B cell (primary cell): Measurements from ENCODE around the gene EPB41L4A. TPM values are rescaled to one million over a fixed set of nuclear protein-coding genes. Genes with fewer than 3 reads are reported as not detected.

Experiments used
- ATAC-seq: fragments of 200-7000 bp; cut with Tn5 transposase; one replicate; pipeline ENCODE4 v1.10.0; 2021; ENCODE audit warnings: low read depth, mild to moderate bottlenecking, moderate number of reproducible peaks, moderate library complexity
- CTCF ChIA-PET: fragments of 350-600 bp; sonication (Branson Sonifier 250); formaldehyde crosslinking; loops from one replicate; lab custom pipeline; 2021; ENCODE audit warnings: antibody characterized with exemption, inconsistent platforms; lab: Charles Lee
- POLR2A ChIA-PET: fragments of 350-600 bp; sonication (Branson Sonifier 250); formaldehyde crosslinking; loops from one replicate; lab custom pipeline; 2021; ENCODE audit warnings: antibody characterized with exemption; lab: Charles Lee
- DNase-seq: peaks from one replicate; pipeline ENCODE4 v3.0.0; 2013
- H2AFZ ChIP-seq: 2 replicates; pipeline ENCODE4 v1.6.1; 2012; ENCODE audit warnings: mild to moderate bottlenecking, low read depth, low read length; ENCODE audit not compliant: insufficient read depth, poor library complexity, severe bottlenecking
- H3K27ac ChIP-seq, 2 donors: 1 replicate in 1 of 2; 2 replicates in 1 of 2; pipeline ENCODE4 v1.5.1; 2012 to 2013; ENCODE audit warnings: low read length in 2 of 2, mild to moderate bottlenecking in 2 of 2, moderate library complexity in 1 of 2
- H3K27me3 ChIP-seq, 4 experiments: fragments of 200-600 bp in 1 of 4; sonication (generic) in 1 of 4; replicated peaks in 1 of 4; 1 replicate in 2 of 4; 2 replicates in 2 of 4; pipeline versions ENCODE4 v1.6.1 to v1.7.0; 2013 to 2016; ENCODE audit warnings: low read length in 3 of 4, mild to moderate bottlenecking in 2 of 4, mixed read lengths in 1 of 4, moderate library complexity in 1 of 4; ENCODE audit not compliant: insufficient read depth in 4 of 4, control insufficient read depth in 3 of 4; ENCODE audit errors: control extremely low read depth in 1 of 4
- H3K36me3 ChIP-seq, 2 experiments: replicated peaks in 1 of 2; 1 replicate in 1 of 2; 2 replicates in 1 of 2; pipeline versions ENCODE4 v1.6.1 to v1.7.1; 2013; ENCODE audit warnings: low read length in 1 of 2; ENCODE audit not compliant: insufficient read depth in 2 of 2, control insufficient read depth in 1 of 2; ENCODE audit errors: control extremely low read depth in 1 of 2, extremely low read depth in 1 of 2
- H3K4me1 ChIP-seq, 2 donors: fragments of 200-600 bp in 1 of 2; sonication (generic) in 1 of 2; 1 replicate in 1 of 2; 2 replicates in 1 of 2; pipeline versions ENCODE4 v1.5.1 to v1.6.1; 2013 to 2017; ENCODE audit warnings: low read length in 2 of 2; ENCODE audit not compliant: control insufficient read depth in 2 of 2, insufficient read depth in 2 of 2
- H3K4me2 ChIP-seq: replicated peaks from 2 replicates; pipeline ENCODE3; 2012; ENCODE audit warnings: mild to moderate bottlenecking, low read depth, low read length; ENCODE audit not compliant: poor library complexity, severe bottlenecking
- H3K4me3 ChIP-seq, 5 experiments: fragments of 200-600 bp in 1 of 5; sonication (generic) in 1 of 5; 1 replicate in 3 of 5; 2 replicates in 2 of 5; pipeline versions ENCODE4 v1.5.1 to v1.7.0; 2011 to 2016; ENCODE audit warnings: low read length in 4 of 5, mild to moderate bottlenecking in 4 of 5, low read depth in 2 of 5, control low read depth in 1 of 5, moderate library complexity in 1 of 5; ENCODE audit not compliant: insufficient read depth in 1 of 5; ENCODE audit errors: control extremely low read depth in 1 of 5, extremely low read depth in 1 of 5
- H3K79me2 ChIP-seq: fragments of 200-600 bp; sonication (generic); one replicate; pipeline ENCODE4 v1.6.0; 2016; ENCODE audit warnings: low read length; ENCODE audit not compliant: control insufficient read depth, insufficient read depth
- H3K9ac ChIP-seq: fragments of 200-600 bp; sonication (generic); 2 replicates; pipeline ENCODE4 v1.6.1; 2017; ENCODE audit warnings: mild to moderate bottlenecking, low read length, moderate library complexity
- H3K9me3 ChIP-seq, 3 donors: one replicate each; pipeline versions ENCODE4 v1.6.1 to v1.7.1; 2013; ENCODE audit warnings: low read length in 2 of 3; ENCODE audit not compliant: control insufficient read depth in 2 of 3, insufficient read depth in 1 of 3; ENCODE audit errors: control extremely low read depth in 1 of 3
- H4K20me1 ChIP-seq: 2 replicates; pipeline ENCODE4 v1.6.0; 2012; ENCODE audit warnings: mild to moderate bottlenecking, low read length; ENCODE audit not compliant: insufficient read depth, control insufficient read depth, poor library complexity, severe bottlenecking
- H3K27ac Mint-ChIP-seq: one replicate; pipeline ENCODE4 v1.8.0; 2021; ENCODE audit warnings: mixed read lengths
- H3K27me3 Mint-ChIP-seq: one replicate; pipeline ENCODE4 v1.8.0; 2021; ENCODE audit warnings: mixed read lengths
- H3K4me1 Mint-ChIP-seq: one replicate; pipeline ENCODE4 v1.8.0; 2021; ENCODE audit warnings: mixed read lengths
- H3K4me3 Mint-ChIP-seq: one replicate; pipeline ENCODE4 v1.8.0; 2021; ENCODE audit warnings: mixed read lengths
- H3K9me3 Mint-ChIP-seq: one replicate; pipeline ENCODE4 v1.8.0; 2022; ENCODE audit warnings: mixed read lengths; ENCODE audit not compliant: insufficient read depth
- EZH2 ChIP-seq: IDR thresholded peaks from 2 replicates; pipeline ENCODE4 v1.6.1; 2012; ENCODE audit warnings: borderline replicate concordance, low read depth, mild to moderate bottlenecking, moderate library complexity, low read length; ENCODE audit not compliant: insufficient read depth, poor library complexity, severe bottlenecking
- WGBS: methylation state at CpG from one replicate; pipeline ENCODE4 v1.1.5; 2013; ENCODE audit warnings: missing lambda C conversion rate; ENCODE audit not compliant: insufficient coverage; 5-methylcytosine and 5-hydroxymethylcytosine counted together
- intact Hi-C: fragments of 100-400 bp; cut with micrococcal nuclease; formaldehyde crosslinking; loops from one replicate; pipeline ENCODE4 v1.10.0; 2022
- polyA plus RNA-seq: library from polyadenylated mRNA; depleted of rRNA; stranded (reverse); fragments of >200 nt; gene quantifications from 2 replicates; pipeline ENCODE4 v1.2.3, GENCODE V29; 2012
- total RNA-seq, 2 donors: library from RNA; stranded (reverse); fragments of 120-200 nt in 1 of 2; gene quantifications; 1 replicate in 1 of 2; 2 replicates in 1 of 2; pipeline versions ENCODE4 v1.2.3 to v1.2.4, GENCODE V29; 2013 to 2022
- TF ChIP-seq, protein P1 (sequence below): fragments of 200-600 bp; IDR thresholded peaks from one replicate; pipeline ENCODE4 v1.8.0; 2022; ENCODE audit warnings: antibody characterized with exemption, mild to moderate bottlenecking

Gene EPB41L4A
- total and polyA plus RNA-seq, 2 donors (not counting 1 experiment from before 2014, with no cell fraction given), result 1.8 to 12.9 TPM

DNA sequence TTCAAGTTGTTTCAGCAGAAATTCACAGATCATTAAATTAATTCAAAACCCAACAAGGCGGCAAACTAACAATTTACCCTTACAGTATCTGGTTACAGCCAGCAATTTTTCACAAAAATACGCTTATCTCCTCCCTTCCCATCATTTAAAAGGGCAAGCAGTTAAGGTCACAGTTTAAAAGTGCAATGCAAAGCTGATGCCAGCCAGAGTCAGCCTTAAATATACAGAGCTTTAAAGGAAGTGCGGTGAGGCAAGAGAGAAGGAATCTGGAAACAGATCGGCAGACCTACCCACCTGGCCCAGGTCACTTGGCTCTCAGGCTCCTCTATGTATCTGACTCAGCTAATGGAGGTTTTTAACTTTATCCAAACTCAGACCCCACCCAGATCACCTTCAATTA is 31.0 kb downstream of the EPB41L4A start:
- H3K36me3 ChIP-seq, result no peaks in the 10 kb centered on the region
- 80% methylated on average over 1 of the region's 4 CpGs for WGBS
- no peak overlapping the region for H3K4me3 ChIP-seq
- intact Hi-C loops, result no loop called here
- CTCF ChIA-PET, result no interaction called here
- no peak for TF ChIP-seq EZH2
- TF ChIP-seq, protein P1, sequence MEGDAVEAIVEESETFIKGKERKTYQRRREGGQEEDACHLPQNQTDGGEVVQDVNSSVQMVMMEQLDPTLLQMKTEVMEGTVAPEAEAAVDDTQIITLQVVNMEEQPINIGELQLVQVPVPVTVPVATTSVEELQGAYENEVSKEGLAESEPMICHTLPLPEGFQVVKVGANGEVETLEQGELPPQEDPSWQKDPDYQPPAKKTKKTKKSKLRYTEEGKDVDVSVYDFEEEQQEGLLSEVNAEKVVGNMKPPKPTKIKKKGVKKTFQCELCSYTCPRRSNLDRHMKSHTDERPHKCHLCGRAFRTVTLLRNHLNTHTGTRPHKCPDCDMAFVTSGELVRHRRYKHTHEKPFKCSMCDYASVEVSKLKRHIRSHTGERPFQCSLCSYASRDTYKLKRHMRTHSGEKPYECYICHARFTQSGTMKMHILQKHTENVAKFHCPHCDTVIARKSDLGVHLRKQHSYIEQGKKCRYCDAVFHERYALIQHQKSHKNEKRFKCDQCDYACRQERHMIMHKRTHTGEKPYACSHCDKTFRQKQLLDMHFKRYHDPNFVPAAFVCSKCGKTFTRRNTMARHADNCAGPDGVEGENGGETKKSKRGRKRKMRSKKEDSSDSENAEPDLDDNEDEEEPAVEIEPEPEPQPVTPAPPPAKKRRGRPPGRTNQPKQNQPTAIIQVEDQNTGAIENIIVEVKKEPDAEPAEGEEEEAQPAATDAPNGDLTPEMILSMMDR, result no peak
- Mint-ChIP-seq H3K27me3 (peaks cover 11% of the 10 kb centered on the region), H3K27ac (no peak overlapping the region), H3K9me3 (no peaks in the 10 kb centered on the region), H3K4me1 (peaks cover 2% of the 10 kb centered on the region), H3K4me3 (no peak overlapping the region)
- POLR2A ChIA-PET, result interaction anchor here (0.6 kb wide), 1 partner anchor 49 kb away, joined by 3 read pairs; no protein-coding TSS in a partner anchor
- H3K27ac ChIP-seq, result no peak overlapping the region
- no peaks in the 10 kb centered on the region for H3K79me2 ChIP-seq
- H3K27me3 ChIP-seq, result peaks cover 0 to 2% (median 0%) of the 10 kb centered on the region in 4 experiments
- H3K9me3 ChIP-seq, result no peaks in the 10 kb centered on the region
- no peaks in the 10 kb centered on the region for H4K20me1 ChIP-seq
- ATAC-seq (no peak), DNase-seq (no peak)
- H2AFZ ChIP-seq, result no peak overlapping the region
- H3K4me2 ChIP-seq, result no peak overlapping the region
- no peak overlapping the region for H3K9ac ChIP-seq
- H3K4me1 ChIP-seq, result no peaks in the 10 kb centered on the region

DNA sequence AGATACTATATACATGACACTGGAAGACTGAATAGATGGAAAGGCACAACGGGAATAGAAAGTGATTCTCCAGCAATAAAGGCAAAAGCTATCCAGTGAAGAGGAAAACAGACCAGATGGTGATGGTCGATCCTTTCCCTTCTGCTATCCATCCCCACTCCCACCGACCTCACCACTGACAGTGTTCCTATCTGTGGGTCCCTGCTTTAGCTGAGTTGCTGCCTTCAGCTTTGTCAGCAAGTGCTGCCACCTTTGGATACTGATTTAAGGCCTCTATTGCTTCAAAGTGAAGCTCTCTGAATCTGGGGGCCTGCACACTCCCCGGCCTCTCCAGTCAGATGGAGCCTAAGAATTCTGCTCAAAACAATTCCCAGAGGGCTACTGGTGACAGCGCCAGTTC is 32.3 kb downstream of the EPB41L4A start:
- H2AFZ ChIP-seq, result no peak overlapping the region
- Mint-ChIP-seq H3K4me1 (peaks cover 2% of the 10 kb centered on the region), H3K27ac (no peak overlapping the region), H3K9me3 (no peaks in the 10 kb centered on the region), H3K27me3 (peaks cover 5% of the 10 kb centered on the region), H3K4me3 (no peak overlapping the region)
- ATAC-seq (no peak), DNase-seq (no peak)
- H3K79me2 ChIP-seq, result no peaks in the 10 kb centered on the region
- no peaks in the 10 kb centered on the region for H3K9me3 ChIP-seq
- no peak overlapping the region for H3K4me2 ChIP-seq
- 89% methylated on average over 5 of the region's 5 CpGs for WGBS
- ChIA-PET POLR2A (no interaction called here), CTCF (interaction anchor here (0.5 kb wide), 1 partner anchor 1780 kb away, joined by 3 read pairs; no protein-coding TSS in a partner anchor)
- H3K36me3 ChIP-seq, result no peaks in the 10 kb centered on the region
- no peak overlapping the region for H3K9ac ChIP-seq
- H4K20me1 ChIP-seq, result no peaks in the 10 kb centered on the region
- no peak overlapping the region for H3K27ac ChIP-seq
- peaks cover 0 to 2% (median 0%) of the 10 kb centered on the region in 4 experiments for H3K27me3 ChIP-seq
- no peak overlapping the region for H3K4me3 ChIP-seq
- H3K4me1 ChIP-seq, result no peaks in the 10 kb centered on the region
- TF ChIP-seq, protein P1, result no peak
- no peak for TF ChIP-seq EZH2
- intact Hi-C loops, result no loop called here
